Activated CD8-positive, alpha-beta memory T cell treated with anti-CD3 and anti-CD28 coated beads for 1 hour (primary cell): ENCODE data around the gene RITA1.
A peak's percentile ranks its signal among the peaks of the same experiment; 100 is the strongest.

Experiments
- DNase-seq, 2 donors: peaks; one replicate each; pipeline ENCODE4 v3.0.0-alpha.2; 2020; ENCODE audit warnings: low read depth in 1 of 2; ENCODE audit errors: extremely low read depth in 1 of 2

The RITA1 gene

GRCh38 chr12:113226696-113227568, 41.4 kb downstream of the RITA1 start:
- no peak for DNase-seq

DNA sequence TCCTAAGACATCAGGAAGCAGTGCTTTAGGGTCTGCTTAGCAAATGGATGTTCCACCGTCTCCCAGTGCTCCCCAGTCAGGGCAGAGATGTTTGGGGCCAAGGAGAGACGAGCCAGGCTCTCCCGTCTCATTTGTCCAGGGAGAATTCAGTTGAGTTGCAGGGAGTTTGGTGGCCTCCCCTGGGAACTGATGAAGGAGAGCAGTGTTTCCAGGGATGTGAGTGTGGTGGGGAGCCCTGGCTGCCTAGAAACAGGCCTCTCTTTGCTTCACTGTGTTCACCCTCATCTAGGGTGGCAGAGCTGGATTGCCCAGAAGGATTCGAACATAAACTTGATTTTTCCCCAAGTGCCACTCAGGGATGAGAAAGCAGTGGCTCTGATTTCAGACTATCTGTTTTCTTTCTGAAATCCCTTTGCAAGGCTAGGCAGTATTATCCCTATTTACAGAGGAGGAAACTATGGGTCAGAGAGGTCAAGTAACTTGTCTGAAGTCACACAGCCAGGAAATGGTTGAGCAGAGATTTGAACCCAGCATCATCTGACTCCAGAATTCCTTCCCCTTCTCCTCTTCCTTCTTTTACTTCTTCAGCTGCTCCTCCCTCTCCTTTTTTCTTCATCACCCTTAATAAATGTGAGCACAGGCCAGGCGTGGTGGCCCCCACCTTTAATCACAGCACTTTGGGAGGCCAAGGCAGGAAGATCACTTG, 42.3 kb downstream of the RITA1 start:
- DNase-seq = no peak

DNA sequence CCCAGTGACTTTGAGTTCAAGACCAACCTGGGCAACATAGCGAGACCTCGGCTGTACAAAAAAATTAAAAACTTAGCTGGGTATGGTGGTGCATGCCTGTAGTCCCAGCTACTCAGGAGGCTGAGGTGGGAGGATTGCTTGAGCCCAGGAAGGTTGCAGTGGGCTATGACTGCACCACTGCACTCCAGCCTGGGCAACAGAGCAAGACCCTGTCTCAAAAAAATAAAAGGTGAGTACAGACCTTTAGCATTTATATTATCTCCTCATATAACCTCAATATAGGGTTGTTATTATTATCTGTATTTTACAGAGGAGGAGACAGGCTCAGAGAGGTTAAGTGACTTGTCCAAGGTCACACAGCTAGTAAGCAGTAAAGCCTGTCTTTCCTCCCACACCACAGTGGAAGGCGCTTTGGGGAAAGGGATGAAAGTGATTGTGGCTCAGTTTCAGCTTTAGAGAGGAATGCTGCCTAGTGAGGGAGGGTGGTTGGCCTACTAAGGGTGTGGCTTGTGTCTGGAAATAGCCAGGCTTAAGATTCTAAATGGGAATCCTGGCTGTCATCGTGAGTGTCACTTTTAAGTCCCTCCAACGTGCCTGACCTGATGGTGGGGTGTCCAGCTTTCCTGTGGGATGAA, 43.0 kb downstream of the RITA1 start:
- DNase-seq = no peak

- no peak for DNase-seq
These were observed 45.1 kb downstream of the RITA1 start for GRCh38 chr12:113230315-113231234.

GRCh38 chr12:113231235-113232088, 45.9 kb downstream of the RITA1 start:
- no peak for DNase-seq

GRCh38 chr12:113232089-113232839, 46.7 kb downstream of the RITA1 start:
- no peak for DNase-seq

GRCh38 chr12:113232840-113233585, 47.5 kb downstream of the RITA1 start:
- DNase-seq = peak; percentile 38 to 60

DNA sequence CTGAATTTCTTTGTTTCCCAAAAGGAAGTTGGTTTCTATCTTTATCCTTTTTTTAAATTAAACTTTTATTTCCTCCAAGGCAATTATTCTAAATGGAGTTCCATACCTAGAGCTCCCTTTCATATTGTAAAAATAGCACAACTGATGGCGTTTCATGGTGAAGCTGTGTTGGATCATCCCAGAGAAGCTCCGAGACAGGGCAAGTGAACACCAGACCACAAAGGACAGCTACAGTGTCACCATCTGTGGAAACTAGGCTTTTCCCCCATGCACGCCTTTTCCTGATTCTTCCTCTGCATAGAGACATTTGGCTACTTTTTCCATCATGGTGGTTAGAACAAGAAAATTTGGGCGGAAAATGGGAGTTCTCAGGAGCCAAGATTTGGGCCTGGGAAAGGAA, 48.4 kb downstream of the RITA1 start:
- no peak for DNase-seq

GRCh38 chr12:113234483-113234882, 49.0 kb downstream of the RITA1 start:
- no peak for DNase-seq

DNA sequence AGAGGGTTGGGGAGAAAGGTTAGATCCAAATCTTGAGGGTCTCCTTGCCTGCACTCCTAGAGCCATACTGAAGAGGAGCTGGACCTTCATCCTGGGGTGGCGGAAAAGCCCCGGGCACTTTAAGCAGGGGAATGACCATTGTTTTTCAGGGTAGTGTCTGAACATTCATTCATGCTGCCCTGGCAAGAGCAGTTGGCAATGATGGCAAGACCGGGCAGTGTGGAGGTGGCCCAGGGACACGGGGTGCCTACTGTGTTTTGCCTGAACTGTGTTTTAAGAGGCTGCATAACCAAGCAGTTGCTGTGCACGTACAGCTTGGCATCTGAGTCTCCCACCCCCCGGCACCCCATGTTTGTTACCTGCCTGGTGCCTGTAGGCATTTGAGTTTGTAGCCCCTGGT, 50.5 kb downstream of the RITA1 start:
- no peak for DNase-seq

DNA sequence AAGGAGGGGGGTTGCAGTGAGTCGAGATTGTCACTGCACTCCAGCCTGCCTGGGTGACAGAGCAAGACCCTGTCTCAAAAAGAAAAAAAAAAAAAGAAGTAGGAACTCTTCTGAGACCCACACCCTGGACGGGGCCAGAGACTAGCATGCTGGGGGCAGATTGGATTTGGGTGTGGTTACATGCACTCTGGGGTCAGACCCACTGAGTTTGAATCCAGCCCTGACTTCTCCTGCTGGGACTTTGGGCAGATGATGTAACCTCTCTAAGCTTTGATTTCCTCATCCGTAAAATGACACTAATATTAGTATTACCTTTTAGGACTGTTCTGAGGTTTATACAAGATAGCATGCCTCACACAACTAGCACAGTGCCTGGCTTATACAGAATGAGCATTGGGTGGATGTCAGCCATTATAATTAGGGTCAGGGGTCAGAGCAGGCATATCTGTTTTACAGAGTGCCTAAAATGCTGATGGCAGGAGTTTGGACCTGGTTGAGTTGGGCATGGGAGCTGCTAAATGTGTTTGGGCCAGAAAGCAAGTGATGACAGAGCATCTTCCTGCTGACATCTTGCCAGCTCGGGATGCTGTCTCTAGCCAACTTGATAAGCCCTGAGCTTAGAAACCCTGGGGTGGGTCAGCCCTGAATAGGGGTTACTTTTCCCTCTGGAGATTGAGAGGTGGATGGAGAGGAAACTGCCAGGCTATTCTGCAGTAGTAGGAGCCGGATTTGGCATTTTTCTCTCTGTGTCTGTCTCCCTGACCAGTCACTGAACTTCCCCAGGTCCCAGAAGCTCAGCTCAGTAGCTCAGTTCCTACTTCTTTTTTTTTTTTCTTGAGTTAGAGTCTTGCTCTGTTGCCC, 51.2 kb downstream of the RITA1 start:
- DNase-seq = no peak

- DNase-seq = no peak
These were observed 52.2 kb downstream of the RITA1 start for GRCh38 chr12:113237748-113238147.

GRCh38 chr12:113238309-113238708, 52.8 kb downstream of the RITA1 start:
- DNase-seq = no peak

DNA sequence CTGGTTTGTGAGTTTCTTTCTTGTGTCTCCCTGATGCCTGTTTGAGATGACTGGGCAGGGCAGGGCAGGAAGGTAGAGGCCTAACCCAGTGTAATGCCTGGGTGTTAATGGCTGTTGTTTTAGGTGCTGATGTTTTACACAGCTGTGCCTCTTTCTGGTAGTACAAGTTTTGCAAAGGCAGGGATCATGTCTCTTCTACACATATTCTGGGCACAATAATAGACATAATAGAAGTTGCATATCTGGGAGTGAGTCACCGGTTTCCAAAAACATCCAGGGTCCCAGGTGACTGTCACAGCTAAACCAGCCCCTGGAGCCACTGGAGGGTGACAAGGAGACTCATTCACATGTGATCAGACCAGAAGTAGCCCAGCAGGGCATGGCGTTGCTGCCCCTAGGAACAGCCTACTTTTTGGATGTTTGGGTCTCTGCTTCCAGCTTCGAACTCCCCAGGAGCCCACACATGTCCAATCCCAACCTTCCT, 53.8 kb downstream of the RITA1 start:
- DNase-seq = no peak

- DNase-seq = no peak
These were observed 54.4 kb downstream of the RITA1 start for GRCh38 chr12:113239811-113240331.

GRCh38 chr12:113240395-113240794, 54.9 kb downstream of the RITA1 start:
- DNase-seq = no peak
